Measurements from ENCODE around the gene PTPRD.

The PTPRD gene

GRCh38 chr9:10055886-10056395 is 556.9 kb downstream of the PTPRD start:
- no peak overlapping the region for H3K4me3 ChIP-seq (ENCODE audit: low read depth, low read length)
- peaks cover 2% of the 10 kb centered on the region for H3K79me1 ChIP-seq (ENCODE audit: low read length)
- no peak overlapping the region for H3K14ac ChIP-seq (ENCODE audit: low read length)
- no peaks in the 10 kb centered on the region for H3K9me3 ChIP-seq (ENCODE audit: insufficient read depth, low read depth, low read length)
- no peak overlapping the region for H2BK120ac ChIP-seq (ENCODE audit: insufficient read depth, low read length, poor library complexity)
- peak overlapping the region; percentile 49 for H2BK5ac ChIP-seq (ENCODE audit: low read depth, low read length, poor library complexity)
- no peaks in the 10 kb centered on the region for H3K79me2 ChIP-seq (ENCODE audit: control insufficient read depth, insufficient read depth, low read length, poor library complexity)
- no peak overlapping the region for H3K23ac ChIP-seq (ENCODE audit: low read length)
- H2AK5ac ChIP-seq (ENCODE audit: low read length), result no peak overlapping the region
- H4K8ac ChIP-seq (ENCODE audit: low read depth, low read length), result peak overlapping the region; percentile 47
- no peaks in the 10 kb centered on the region for H3K36me3 ChIP-seq (ENCODE audit: control insufficient read depth in 1 of 2, insufficient read depth in 2 of 2, low read length in 2 of 2)
- WGBS (ENCODE audit: extremely low coverage, insufficient coverage, insufficient read length), result no CpG with 5 or more reads among the region's 6 CpGs
- H3K27ac ChIP-seq (ENCODE audit: low read depth, low read length), result no peak overlapping the region
- H4K12ac ChIP-seq (ENCODE audit: low read depth, low read length), result no peak overlapping the region
- no peak overlapping the region for H2BK12ac ChIP-seq (ENCODE audit: low read length)
- peak; percentile 1 to 25 for DNase-seq
- H3K9ac ChIP-seq (ENCODE audit: low read length), result no peak overlapping the region
- no peak overlapping the region for H3K4ac ChIP-seq (ENCODE audit: low read depth, low read length)
- H3K18ac ChIP-seq (ENCODE audit: low read length), result no peak overlapping the region
- H3K27me3 ChIP-seq (ENCODE audit: insufficient read depth, low read length), result no peaks in the 10 kb centered on the region
- H3K4me1 ChIP-seq (ENCODE audit: control insufficient read depth in 1 of 2, insufficient read depth in 2 of 2, low read length in 2 of 2), result peaks cover 0 to 2% of the 10 kb centered on the region in 2 experiments
- no peak overlapping the region for H4K91ac ChIP-seq (ENCODE audit: low read depth, low read length)
- H2AFZ ChIP-seq (ENCODE audit: insufficient read depth, low read length, poor library complexity), result no peak overlapping the region
- no peak overlapping the region for H3K4me2 ChIP-seq (ENCODE audit: low read length)

- peaks cover 2% of the 10 kb centered on the region for H3K79me1 ChIP-seq (ENCODE audit: low read length)
- no CpG with 5 or more reads among the region's 1 CpG for WGBS (ENCODE audit: extremely low coverage, insufficient coverage, insufficient read length)
Observed at GRCh38 chr9:10054456-10054855, 558.3 kb downstream of the PTPRD start.

GRCh38 chr9:10052916-10053315 is 559.9 kb downstream of the PTPRD start:
- Histone ChIP-seq H3K23ac (ENCODE audit: low read length) (no peak overlapping the region), H4K91ac (ENCODE audit: low read depth, low read length) (no peak overlapping the region), H4K12ac (ENCODE audit: low read depth, low read length) (no peak overlapping the region), H3K9ac (ENCODE audit: low read length) (no peak overlapping the region), H2BK12ac (ENCODE audit: low read length) (no peak overlapping the region), H3K4me2 (ENCODE audit: low read length) (no peak overlapping the region), H3K27me3 (ENCODE audit: insufficient read depth, low read length) (no peaks in the 10 kb centered on the region), H2BK5ac (ENCODE audit: low read depth, low read length, poor library complexity) (no peak overlapping the region), H4K8ac (ENCODE audit: low read depth, low read length) (no peak overlapping the region), H2BK120ac (ENCODE audit: insufficient read depth, low read length, poor library complexity) (no peak overlapping the region), H2AK5ac (ENCODE audit: low read length) (no peak overlapping the region), H3K9me3 (ENCODE audit: insufficient read depth, low read depth, low read length) (no peaks in the 10 kb centered on the region), H3K36me3 (ENCODE audit: control insufficient read depth in 1 of 2, insufficient read depth in 2 of 2, low read length in 2 of 2) (no peaks in the 10 kb centered on the region), H3K18ac (ENCODE audit: low read length) (no peak overlapping the region), H3K14ac (ENCODE audit: low read length) (no peak overlapping the region), H3K79me1 (ENCODE audit: low read length) (no peaks in the 10 kb centered on the region), H2AFZ (ENCODE audit: insufficient read depth, low read length, poor library complexity) (no peak overlapping the region), H3K4me3 (ENCODE audit: low read depth, low read length) (no peak overlapping the region), H3K4me1 (ENCODE audit: control insufficient read depth in 1 of 2, insufficient read depth in 2 of 2, low read length in 2 of 2) (peaks cover 0 to 2% of the 10 kb centered on the region in 2 experiments), H3K4ac (ENCODE audit: low read depth, low read length) (no peak overlapping the region), H3K79me2 (ENCODE audit: control insufficient read depth, insufficient read depth, low read length, poor library complexity) (no peaks in the 10 kb centered on the region), H3K27ac (ENCODE audit: low read depth, low read length) (no peak overlapping the region)
- no peak for DNase-seq

More at GRCh38 chr9:10054456-10054855, 558.3 kb downstream of the PTPRD start:
- peaks cover 0 to 2% of the 10 kb centered on the region in 2 experiments for H3K4me1 ChIP-seq (ENCODE audit: control insufficient read depth in 1 of 2, insufficient read depth in 2 of 2, low read length in 2 of 2)
- no peaks in the 10 kb centered on the region for H3K36me3 ChIP-seq (ENCODE audit: control insufficient read depth in 1 of 2, insufficient read depth in 2 of 2, low read length in 2 of 2)
- H3K4ac ChIP-seq (ENCODE audit: low read depth, low read length), result no peak overlapping the region
- no peak overlapping the region for H3K4me2 ChIP-seq (ENCODE audit: low read length)
- no peak overlapping the region for H3K23ac ChIP-seq (ENCODE audit: low read length)
- H4K12ac ChIP-seq (ENCODE audit: low read depth, low read length), result no peak overlapping the region
- no peak overlapping the region for H2AFZ ChIP-seq (ENCODE audit: insufficient read depth, low read length, poor library complexity)
- H2BK120ac ChIP-seq (ENCODE audit: insufficient read depth, low read length, poor library complexity), result no peak overlapping the region
- H3K9me3 ChIP-seq (ENCODE audit: insufficient read depth, low read depth, low read length), result no peaks in the 10 kb centered on the region
- no peak overlapping the region for H2AK5ac ChIP-seq (ENCODE audit: low read length)
- H2BK5ac ChIP-seq (ENCODE audit: low read depth, low read length, poor library complexity), result no peak overlapping the region
- H3K27ac ChIP-seq (ENCODE audit: low read depth, low read length), result no peak overlapping the region
- no peaks in the 10 kb centered on the region for H3K79me2 ChIP-seq (ENCODE audit: control insufficient read depth, insufficient read depth, low read length, poor library complexity)
- no peak overlapping the region for H2BK12ac ChIP-seq (ENCODE audit: low read length)
- H3K4me3 ChIP-seq (ENCODE audit: low read depth, low read length), result no peak overlapping the region
- no peak overlapping the region for H4K91ac ChIP-seq (ENCODE audit: low read depth, low read length)
- H3K9ac ChIP-seq (ENCODE audit: low read length), result no peak overlapping the region
- H4K8ac ChIP-seq (ENCODE audit: low read depth, low read length), result no peak overlapping the region
- no peak overlapping the region for H3K14ac ChIP-seq (ENCODE audit: low read length)
- DNase-seq, result no peak
- no peak overlapping the region for H3K18ac ChIP-seq (ENCODE audit: low read length)
- no peaks in the 10 kb centered on the region for H3K27me3 ChIP-seq (ENCODE audit: insufficient read depth, low read length)

GRCh38 chr9:10052181-10052580 is 560.6 kb downstream of the PTPRD start:
- H3K27ac ChIP-seq (ENCODE audit: low read depth, low read length), result no peak overlapping the region
- H3K79me1 ChIP-seq (ENCODE audit: low read length), result no peaks in the 10 kb centered on the region
- no peak overlapping the region for H3K4me2 ChIP-seq (ENCODE audit: low read length)
- no peak overlapping the region for H2AFZ ChIP-seq (ENCODE audit: insufficient read depth, low read length, poor library complexity)
- no peak overlapping the region for H2BK5ac ChIP-seq (ENCODE audit: low read depth, low read length, poor library complexity)
- no peak overlapping the region for H3K4ac ChIP-seq (ENCODE audit: low read depth, low read length)
- no peak overlapping the region for H3K14ac ChIP-seq (ENCODE audit: low read length)
- H2AK5ac ChIP-seq (ENCODE audit: low read length), result no peak overlapping the region
- no peak overlapping the region for H3K4me3 ChIP-seq (ENCODE audit: low read depth, low read length)
- H4K12ac ChIP-seq (ENCODE audit: low read depth, low read length), result no peak overlapping the region
- DNase-seq, result no peak
- H3K9me3 ChIP-seq (ENCODE audit: insufficient read depth, low read depth, low read length), result no peaks in the 10 kb centered on the region
- H2BK120ac ChIP-seq (ENCODE audit: insufficient read depth, low read length, poor library complexity), result no peak overlapping the region
- WGBS (ENCODE audit: extremely low coverage, insufficient coverage, insufficient read length), result no CpG with 5 or more reads among the region's 1 CpG
- no peaks in the 10 kb centered on the region for H3K27me3 ChIP-seq (ENCODE audit: insufficient read depth, low read length)
- H2BK12ac ChIP-seq (ENCODE audit: low read length), result no peak overlapping the region
- H4K8ac ChIP-seq (ENCODE audit: low read depth, low read length), result no peak overlapping the region
- H3K23ac ChIP-seq (ENCODE audit: low read length), result no peak overlapping the region
- H4K91ac ChIP-seq (ENCODE audit: low read depth, low read length), result no peak overlapping the region
- H3K4me1 ChIP-seq (ENCODE audit: control insufficient read depth in 1 of 2, insufficient read depth in 2 of 2, low read length in 2 of 2), result peaks cover 0 to 2% of the 10 kb centered on the region in 2 experiments
- H3K36me3 ChIP-seq (ENCODE audit: control insufficient read depth in 1 of 2, insufficient read depth in 2 of 2, low read length in 2 of 2), result no peaks in the 10 kb centered on the region
- H3K18ac ChIP-seq (ENCODE audit: low read length), result no peak overlapping the region
- no peaks in the 10 kb centered on the region for H3K79me2 ChIP-seq (ENCODE audit: control insufficient read depth, insufficient read depth, low read length, poor library complexity)
- H3K9ac ChIP-seq (ENCODE audit: low read length), result no peak overlapping the region
